ENCODE results near the gene CAPZB. TPM values are rescaled to one million over a fixed set of nuclear protein-coding genes. Genes with fewer than 3 reads are reported as not detected.

The CAPZB gene
- total and polyA plus RNA-seq, 2 of the 4 experiments (the other 2 are of a cell fraction) = 216 to 304 TPM

- POLR2A ChIA-PET (ENCODE audit: unreplicated experiment) = no interaction called here
- Histone ChIP-seq H3K23ac (ENCODE audit: low read depth, low read length) (no peak overlapping the region), H2BK15ac (ENCODE audit: low read depth, low read length) (no peak overlapping the region), H4K20me1 (ENCODE audit: insufficient read depth, low read length) (peaks cover 48% of the 10 kb centered on the region), H3K4me2 (ENCODE audit: low read depth, low read length) (no peak overlapping the region), H3K36me3 (ENCODE audit: control insufficient read depth, insufficient read depth, low read length) (peaks cover 77% of the 10 kb centered on the region), H3K56ac (ENCODE audit: extremely low read depth, insufficient read depth, low read length) (no peak overlapping the region), H3K4ac (ENCODE audit: low read depth, low read length) (no peak overlapping the region), H2BK20ac (ENCODE audit: low read depth, low read length) (no peak overlapping the region), H3K4me1 (ENCODE audit: control insufficient read depth, insufficient read depth, low read length) (no peaks in the 10 kb centered on the region; the same call in 1 of the 2 replicates), H3K18ac (ENCODE audit: low read depth, low read length) (no peak overlapping the region), H2AK5ac (ENCODE audit: low read depth, low read length) (no peak overlapping the region), H2AFZ (replicated peaks; ENCODE audit: low read length, poor library complexity) (no peak overlapping the region), H4K5ac (ENCODE audit: low read depth, low read length) (no peak overlapping the region), H2BK5ac (ENCODE audit: low read depth, low read length, poor library complexity, severe bottlenecking) (no peak overlapping the region), H3K4me3 (ENCODE audit: insufficient read depth, low read depth, low read length) (no peak overlapping the region), H3K27ac (ENCODE audit: insufficient read depth, low read length) (no peak overlapping the region), H3K9ac (ENCODE audit: low read depth, low read length) (no peak overlapping the region), H4K91ac (ENCODE audit: insufficient read depth, low read depth, low read length) (no peak overlapping the region), H3K14ac (replicated peaks; ENCODE audit: low read depth, low read length) (no peak overlapping the region), H3K9me1 (ENCODE audit: insufficient read depth, low read length) (peaks cover 6% of the 10 kb centered on the region; the same call in 1 of the 2 replicates), H3K9me3 (ENCODE audit: control insufficient read depth, insufficient read depth, low read length) (no peaks in the 10 kb centered on the region), H4K8ac (ENCODE audit: low read depth in 2 of 2, low read length in 2 of 2) (no peak overlapping the region), H2BK120ac (ENCODE audit: low read depth, low read length) (no peak overlapping the region), H3K27me3 (ENCODE audit: control insufficient read depth, insufficient read depth, low read length) (no peaks in the 10 kb centered on the region), H3K79me1 (ENCODE audit: low read depth in 1 of 2, low read length in 2 of 2) (peaks cover 21 to 56% of the 10 kb centered on the region in 2 experiments), H2AK9ac (replicated peaks; ENCODE audit: low read depth, low read length, poor library complexity) (no peak overlapping the region)
- in situ Hi-C loops (cut with MboI; ENCODE audit: low sequenced_read_pairs) = loop anchor here (5.0 kb wide), 1 partner anchor 302 kb away; no protein-coding TSS in a partner anchor
- TF ChIP-seq POLR2A (IDR thresholded peaks at IDR 0.05; ENCODE audit: low read depth, low read length) (no peak), BHLHE40 (IDR thresholded peaks at IDR 0.05; ENCODE audit: low read depth, low read length) (no peak), MAZ (IDR thresholded peaks at IDR 0.05; ENCODE audit: borderline replicate concordance, low read depth, low read length) (no peak), NFE2L2 (IDR thresholded peaks at IDR 0.05; ENCODE audit: low read depth, low read length) (no peak), RCOR1 (IDR thresholded peaks at IDR 0.05; ENCODE audit: insufficient replicate concordance, low read length) (no peak), CTCF (conservative IDR thresholded peaks at IDR 0.05; ENCODE audit: low read depth, low read length) (no peak), FOS (IDR thresholded peaks at IDR 0.05; ENCODE audit: low read depth, low read length) (no peak), CEBPB (IDR thresholded peaks at IDR 0.05; ENCODE audit: low read depth, low read length) (no peak), ELK1 (IDR thresholded peaks at IDR 0.05; ENCODE audit: borderline replicate concordance, low read depth, low read length) (no peak), RFX5 (IDR thresholded peaks at IDR 0.05; ENCODE audit: low read depth, low read length) (no peak)
- WGBS, 2 experiments (ENCODE audit: extremely low coverage in 2 of 2, insufficient read length in 1 of 2) = 95% methylated on average over 4 of the region's 11 CpGs; no CpG with 5 or more reads in 1 of the 2 experiments
- intact Hi-C loops (cut with micrococcal nuclease) = loop anchor here (1.0 to 5.0 kb wide), 2 partner anchors 122 to 306 kb away; no protein-coding TSS in a partner anchor
- no peak for ATAC-seq (ENCODE audit: low read depth)
- dilution Hi-C loops (cut with HindIII; ENCODE audit: low sequenced_read_pairs, unreplicated experiment) = no loop called here
- CTCF ChIA-PET = interaction anchor here (1.4 kb wide), 1 partner anchor 41 kb away, joined by 5 read pairs; no protein-coding TSS in a partner anchor
- DNase-seq = no peak
- BruUV-seq (replicated peaks) = no TSS peak
Measured at GRCh38 chr1:19344831-19345230, 140.5 kb downstream of the CAPZB start.
